Lower lobe of right lung (tissue), 2 donors: ENCODE measurements around the gene SND1. TPM values are rescaled to one million over a fixed set of nuclear protein-coding genes. Genes with fewer than 3 reads are reported as not detected.

Experiments
- ATAC-seq, 2 donors: fragments of 200-7000 bp; cut with Tn5 transposase; one replicate each; pipeline ENCODE4 v1.9.1; 2020 to 2022; ENCODE audit warnings: mild to moderate bottlenecking in 2 of 2, moderate library complexity in 2 of 2
- DNase-seq: peaks from one replicate; pipeline ENCODE4 v3.0.0-alpha.2; 2020
- H3K27ac ChIP-seq: fragments of 200-600 bp; one replicate; pipeline ENCODE4 v1.8.0; 2022
- H3K27me3 ChIP-seq: fragments of 200-600 bp; one replicate; pipeline ENCODE4 v1.8.0; 2022; ENCODE audit warnings: low read depth
- H3K36me3 ChIP-seq: fragments of 200-600 bp; one replicate; pipeline ENCODE4 v1.8.0; 2022; ENCODE audit warnings: mild to moderate bottlenecking
- H3K4me1 ChIP-seq: fragments of 200-600 bp; one replicate; pipeline ENCODE4 v1.8.0; 2022
- H3K4me3 ChIP-seq: fragments of 200-600 bp; one replicate; pipeline ENCODE4 v1.8.0; 2022; ENCODE audit warnings: mild to moderate bottlenecking
- H3K9me3 ChIP-seq: fragments of 200-600 bp; one replicate; pipeline ENCODE4 v1.8.0; 2022
- intact Hi-C: fragments of 100-400 bp; cut with DNase I; formaldehyde crosslinking; loops from one replicate; pipeline ENCODE4 v1.11.0; 2022
- total RNA-seq: library from RNA; stranded (reverse); fragmentation: NEBNext Ultra II Directional; extraction: Animal tissue kit (Norgen Biotek cat#: 25700); gene quantifications from one replicate; pipeline ENCODE4 v1.2.1, GENCODE V29; 2021
- TF ChIP-seq, protein P1 (sequence below): fragments of 200-600 bp; IDR thresholded peaks from one replicate; pipeline ENCODE4 v1.8.0; 2022; ENCODE audit warnings: antibody characterized with exemption, mild to moderate bottlenecking
- donor health status: DM: no; HTN: yes; CAD: no; lungs with severe emphysema.

SND1 gene
- total RNA-seq, 1 donor from 2014 or later, result 142 TPM

DNA sequence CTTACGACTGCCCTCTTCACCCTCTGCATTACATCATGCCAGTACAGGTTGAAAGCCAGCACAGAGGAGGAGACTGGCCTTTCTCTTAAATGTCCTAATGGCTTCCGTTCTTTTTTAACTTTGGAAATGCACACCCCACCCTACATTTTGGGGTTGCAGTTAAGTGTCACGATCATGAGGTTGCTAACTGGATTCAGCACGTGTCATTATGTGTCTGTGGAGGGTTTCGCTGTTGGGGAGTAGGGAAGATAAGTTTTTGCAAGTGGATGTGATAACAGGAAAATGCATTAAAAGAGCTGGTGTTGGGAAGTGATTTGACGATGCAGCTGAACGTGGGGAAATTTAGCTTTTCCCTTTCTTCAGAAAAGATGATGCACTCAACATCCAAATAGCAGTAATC, 243.4 kb downstream of the SND1 start:
- Histone ChIP-seq H3K4me1 (peaks cover 11% of the 10 kb centered on the region), H3K9me3 (no peaks in the 10 kb centered on the region), H3K27me3 (no peaks in the 10 kb centered on the region), H3K4me3 (no peak overlapping the region), H3K36me3 (peaks cover 8% of the 10 kb centered on the region), H3K27ac (no peak overlapping the region)
- intact Hi-C loops, result no loop called here
- TF ChIP-seq, protein P1, sequence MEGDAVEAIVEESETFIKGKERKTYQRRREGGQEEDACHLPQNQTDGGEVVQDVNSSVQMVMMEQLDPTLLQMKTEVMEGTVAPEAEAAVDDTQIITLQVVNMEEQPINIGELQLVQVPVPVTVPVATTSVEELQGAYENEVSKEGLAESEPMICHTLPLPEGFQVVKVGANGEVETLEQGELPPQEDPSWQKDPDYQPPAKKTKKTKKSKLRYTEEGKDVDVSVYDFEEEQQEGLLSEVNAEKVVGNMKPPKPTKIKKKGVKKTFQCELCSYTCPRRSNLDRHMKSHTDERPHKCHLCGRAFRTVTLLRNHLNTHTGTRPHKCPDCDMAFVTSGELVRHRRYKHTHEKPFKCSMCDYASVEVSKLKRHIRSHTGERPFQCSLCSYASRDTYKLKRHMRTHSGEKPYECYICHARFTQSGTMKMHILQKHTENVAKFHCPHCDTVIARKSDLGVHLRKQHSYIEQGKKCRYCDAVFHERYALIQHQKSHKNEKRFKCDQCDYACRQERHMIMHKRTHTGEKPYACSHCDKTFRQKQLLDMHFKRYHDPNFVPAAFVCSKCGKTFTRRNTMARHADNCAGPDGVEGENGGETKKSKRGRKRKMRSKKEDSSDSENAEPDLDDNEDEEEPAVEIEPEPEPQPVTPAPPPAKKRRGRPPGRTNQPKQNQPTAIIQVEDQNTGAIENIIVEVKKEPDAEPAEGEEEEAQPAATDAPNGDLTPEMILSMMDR, result no peak
- ATAC-seq, result no peak
- no peak for DNase-seq

DNA sequence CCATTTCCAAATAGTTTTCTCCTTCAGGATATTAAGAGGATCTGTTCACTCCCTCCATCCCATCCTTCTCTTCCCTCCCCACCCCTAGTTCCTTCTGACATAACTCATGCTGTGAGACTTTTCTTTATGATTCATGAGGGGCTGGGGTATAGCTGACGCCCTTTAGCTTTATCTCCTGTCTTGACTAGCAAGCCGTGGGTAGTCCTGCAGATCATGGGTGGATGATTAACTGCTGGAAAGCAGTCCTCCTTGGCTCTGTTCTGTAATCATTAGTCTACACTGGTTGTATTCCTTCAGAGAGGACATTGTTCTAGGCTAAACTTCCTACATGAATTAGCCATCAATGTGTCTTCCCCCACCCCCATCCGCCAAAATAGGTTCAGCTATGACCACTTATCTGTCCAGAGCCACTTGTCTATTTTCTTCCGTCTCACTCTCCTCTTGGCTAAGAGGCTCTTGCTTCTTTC, 243.9 kb downstream of the SND1 start:
- DNase-seq, result no peak
- peak in 1 of 2 donors; percentile 18 for ATAC-seq
- H3K4me3 ChIP-seq, result no peak overlapping the region
- peaks cover 16% of the 10 kb centered on the region for H3K4me1 ChIP-seq
- intact Hi-C loops, result no loop called here
- TF ChIP-seq, protein P1, result no peak
- no peaks in the 10 kb centered on the region for H3K9me3 ChIP-seq
- no peak overlapping the region for H3K27ac ChIP-seq
- no peaks in the 10 kb centered on the region for H3K27me3 ChIP-seq
- peaks cover 8% of the 10 kb centered on the region for H3K36me3 ChIP-seq

DNA sequence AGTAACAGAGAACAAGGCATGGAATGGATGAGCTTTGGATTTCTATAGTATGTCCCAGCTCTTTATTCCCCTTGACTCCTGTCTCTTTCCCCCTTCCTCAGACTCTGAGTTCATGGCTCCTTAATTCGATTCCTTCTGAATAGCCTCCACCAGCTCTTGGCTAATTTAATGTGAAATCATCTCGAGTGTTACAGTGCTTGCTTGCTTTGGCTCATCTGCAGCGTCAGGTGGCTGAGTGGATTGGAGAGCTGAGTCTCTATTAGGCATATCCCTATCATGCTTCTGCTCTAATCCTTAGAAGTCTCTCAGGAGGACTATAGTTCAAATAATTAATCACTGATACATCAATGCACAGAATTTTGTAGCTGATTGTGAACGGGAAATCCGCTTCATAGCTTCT, 244.7 kb downstream of the SND1 start:
- H3K4me3 ChIP-seq, result no peak overlapping the region
- intact Hi-C loops, result no loop called here
- TF ChIP-seq, protein P1, result no peak
- H3K9me3 ChIP-seq, result no peaks in the 10 kb centered on the region
- no peak overlapping the region for H3K27ac ChIP-seq
- ATAC-seq (no peak), DNase-seq (no peak)
- H3K4me1 ChIP-seq, result peaks cover 17% of the 10 kb centered on the region
- peaks cover 7% of the 10 kb centered on the region for H3K36me3 ChIP-seq
- no peaks in the 10 kb centered on the region for H3K27me3 ChIP-seq

DNA sequence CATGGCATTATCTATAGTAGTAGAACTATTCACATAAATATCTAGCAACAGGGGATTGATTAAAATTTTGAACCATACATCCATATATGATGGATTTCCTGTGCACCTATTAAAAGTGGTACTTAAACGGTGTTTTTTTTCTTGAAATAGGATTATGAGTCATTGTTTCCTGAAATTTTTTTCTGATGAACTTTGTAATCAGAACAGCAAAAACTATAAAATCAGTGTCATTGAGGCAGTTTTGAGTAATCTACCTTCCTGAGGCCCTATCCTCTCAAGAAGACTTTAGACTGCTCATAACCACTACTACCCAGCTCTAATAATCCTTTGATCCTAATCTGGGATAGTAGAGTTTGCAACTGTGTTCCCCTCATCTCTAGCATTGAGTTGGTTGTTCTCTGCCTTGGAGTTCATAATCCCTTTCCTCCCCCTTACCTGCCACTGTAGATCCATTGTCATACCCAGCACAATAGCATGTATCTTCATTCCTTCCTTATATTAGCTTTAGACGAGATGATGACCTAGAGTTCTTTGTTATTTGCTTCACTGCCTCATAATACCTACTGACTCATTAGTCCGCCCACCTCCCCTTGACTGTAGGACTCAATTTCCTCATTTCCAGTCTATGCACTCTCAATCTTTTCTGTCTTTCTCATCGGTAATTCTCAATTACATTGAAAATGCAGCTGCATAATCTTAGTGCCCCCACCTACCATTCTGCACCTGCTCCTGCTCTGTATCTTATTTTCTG, 245.9 kb downstream of the SND1 start:
- DNase-seq (no peak), ATAC-seq (no peak)
- Histone ChIP-seq H3K4me1 (peaks cover 22% of the 10 kb centered on the region), H3K4me3 (no peak overlapping the region), H3K9me3 (no peaks in the 10 kb centered on the region), H3K27ac (no peak overlapping the region), H3K36me3 (no peaks in the 10 kb centered on the region), H3K27me3 (no peaks in the 10 kb centered on the region)
- TF ChIP-seq, protein P1, result no peak
- intact Hi-C loops, result no loop called here

- no peak overlapping the region for H3K4me3 ChIP-seq
- no peaks in the 10 kb centered on the region for H3K9me3 ChIP-seq
- peaks cover 28% of the 10 kb centered on the region for H3K4me1 ChIP-seq
- H3K27ac ChIP-seq, result no peak overlapping the region
- DNase-seq (no peak), ATAC-seq (no peak)
- no peaks in the 10 kb centered on the region for H3K27me3 ChIP-seq
- TF ChIP-seq, protein P1, result no peak
- intact Hi-C loops, result no loop called here
- no peaks in the 10 kb centered on the region for H3K36me3 ChIP-seq
Measured at GRCh38 chr7:127899411-127899810, 247.4 kb downstream of the SND1 start.
